ENCODE results near the gene STXBP2. TPM values are rescaled to one million over a fixed set of nuclear protein-coding genes. Genes with fewer than 3 reads are reported as not detected.
A peak's percentile ranks its signal among the peaks of the same experiment; 100 is the strongest.

Gene STXBP2
- total and polyA plus RNA-seq, 9 of the 15 experiments (the other 6 are each of a cell fraction or from before 2014, with no cell fraction given): 2.5 to 163 (median 71.3) TPM

DNA sequence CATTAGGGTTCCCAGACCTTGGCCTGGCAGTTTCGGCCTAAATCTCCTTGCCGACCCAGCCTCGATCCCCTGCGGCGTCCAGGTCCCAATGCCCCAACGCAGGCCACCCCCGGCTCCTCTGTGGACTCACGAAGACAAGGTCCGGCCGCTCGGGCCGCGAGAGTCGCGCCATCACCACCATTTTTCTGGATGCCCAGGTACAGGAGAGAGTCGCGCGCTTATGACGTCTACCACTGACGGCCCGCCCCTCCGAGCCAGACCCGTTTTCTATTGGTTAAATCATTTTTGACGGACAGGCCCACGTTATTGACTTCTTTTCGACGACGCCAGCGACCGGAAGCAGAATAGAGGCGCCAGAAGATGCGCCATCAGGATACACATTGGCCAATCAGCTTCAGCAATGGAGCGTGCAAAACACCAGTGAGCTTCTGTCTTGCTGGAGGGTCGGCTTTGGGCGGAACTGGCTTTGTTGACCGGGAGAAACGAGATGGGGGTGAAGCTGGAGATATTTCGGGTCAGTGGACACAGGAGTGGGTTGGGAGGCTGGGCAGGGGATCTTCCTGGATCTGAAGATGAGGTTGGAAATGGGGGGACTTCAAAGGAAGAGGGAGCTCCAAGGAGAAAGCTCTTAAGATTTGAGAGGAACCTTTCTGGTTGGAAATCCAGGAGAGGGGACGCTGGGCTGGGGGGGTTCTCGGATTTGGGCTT, 7.4 kb upstream of the STXBP2 start, which contains the start of the genes PET100 and XAB2 (continued):
- TF ChIP-seq, protein P1, sequence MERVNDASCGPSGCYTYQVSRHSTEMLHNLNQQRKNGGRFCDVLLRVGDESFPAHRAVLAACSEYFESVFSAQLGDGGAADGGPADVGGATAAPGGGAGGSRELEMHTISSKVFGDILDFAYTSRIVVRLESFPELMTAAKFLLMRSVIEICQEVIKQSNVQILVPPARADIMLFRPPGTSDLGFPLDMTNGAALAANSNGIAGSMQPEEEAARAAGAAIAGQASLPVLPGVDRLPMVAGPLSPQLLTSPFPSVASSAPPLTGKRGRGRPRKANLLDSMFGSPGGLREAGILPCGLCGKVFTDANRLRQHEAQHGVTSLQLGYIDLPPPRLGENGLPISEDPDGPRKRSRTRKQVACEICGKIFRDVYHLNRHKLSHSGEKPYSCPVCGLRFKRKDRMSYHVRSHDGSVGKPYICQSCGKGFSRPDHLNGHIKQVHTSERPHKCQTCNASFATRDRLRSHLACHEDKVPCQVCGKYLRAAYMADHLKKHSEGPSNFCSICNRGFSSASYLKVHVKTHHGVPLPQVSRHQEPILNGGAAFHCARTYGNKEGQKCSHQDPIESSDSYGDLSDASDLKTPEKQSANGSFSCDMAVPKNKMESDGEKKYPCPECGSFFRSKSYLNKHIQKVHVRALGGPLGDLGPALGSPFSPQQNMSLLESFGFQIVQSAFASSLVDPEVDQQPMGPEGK (CRISPR knock-in tag; IDR thresholded peaks at IDR 0.05; ENCODE audit: borderline replicate concordance): no peak
- no peak for TF ChIP-seq DDX20 (tag; IDR thresholded peaks at IDR 0.05; ENCODE audit: low read depth)
- TF ChIP-seq TEAD2 (tag; IDR thresholded peaks at IDR 0.05): no peak
- TF ChIP-seq ATF1 (CRISPR knock-in tag; IDR thresholded peaks at IDR 0.05): peak; percentile 89
- TF ChIP-seq ATF1 (tag; IDR thresholded peaks at IDR 0.05): peak; percentile 100
- no peak for TF ChIP-seq FOXJ3 (CRISPR knock-in tag; IDR thresholded peaks at IDR 0.05)
- peak; percentile 74; the same call in 1 of the 2 replicates for TF ChIP-seq ETV5 (CRISPR knock-in tag; IDR thresholded peaks at IDR 0.05; ENCODE audit: low read depth)
- TF ChIP-seq, protein P2, sequence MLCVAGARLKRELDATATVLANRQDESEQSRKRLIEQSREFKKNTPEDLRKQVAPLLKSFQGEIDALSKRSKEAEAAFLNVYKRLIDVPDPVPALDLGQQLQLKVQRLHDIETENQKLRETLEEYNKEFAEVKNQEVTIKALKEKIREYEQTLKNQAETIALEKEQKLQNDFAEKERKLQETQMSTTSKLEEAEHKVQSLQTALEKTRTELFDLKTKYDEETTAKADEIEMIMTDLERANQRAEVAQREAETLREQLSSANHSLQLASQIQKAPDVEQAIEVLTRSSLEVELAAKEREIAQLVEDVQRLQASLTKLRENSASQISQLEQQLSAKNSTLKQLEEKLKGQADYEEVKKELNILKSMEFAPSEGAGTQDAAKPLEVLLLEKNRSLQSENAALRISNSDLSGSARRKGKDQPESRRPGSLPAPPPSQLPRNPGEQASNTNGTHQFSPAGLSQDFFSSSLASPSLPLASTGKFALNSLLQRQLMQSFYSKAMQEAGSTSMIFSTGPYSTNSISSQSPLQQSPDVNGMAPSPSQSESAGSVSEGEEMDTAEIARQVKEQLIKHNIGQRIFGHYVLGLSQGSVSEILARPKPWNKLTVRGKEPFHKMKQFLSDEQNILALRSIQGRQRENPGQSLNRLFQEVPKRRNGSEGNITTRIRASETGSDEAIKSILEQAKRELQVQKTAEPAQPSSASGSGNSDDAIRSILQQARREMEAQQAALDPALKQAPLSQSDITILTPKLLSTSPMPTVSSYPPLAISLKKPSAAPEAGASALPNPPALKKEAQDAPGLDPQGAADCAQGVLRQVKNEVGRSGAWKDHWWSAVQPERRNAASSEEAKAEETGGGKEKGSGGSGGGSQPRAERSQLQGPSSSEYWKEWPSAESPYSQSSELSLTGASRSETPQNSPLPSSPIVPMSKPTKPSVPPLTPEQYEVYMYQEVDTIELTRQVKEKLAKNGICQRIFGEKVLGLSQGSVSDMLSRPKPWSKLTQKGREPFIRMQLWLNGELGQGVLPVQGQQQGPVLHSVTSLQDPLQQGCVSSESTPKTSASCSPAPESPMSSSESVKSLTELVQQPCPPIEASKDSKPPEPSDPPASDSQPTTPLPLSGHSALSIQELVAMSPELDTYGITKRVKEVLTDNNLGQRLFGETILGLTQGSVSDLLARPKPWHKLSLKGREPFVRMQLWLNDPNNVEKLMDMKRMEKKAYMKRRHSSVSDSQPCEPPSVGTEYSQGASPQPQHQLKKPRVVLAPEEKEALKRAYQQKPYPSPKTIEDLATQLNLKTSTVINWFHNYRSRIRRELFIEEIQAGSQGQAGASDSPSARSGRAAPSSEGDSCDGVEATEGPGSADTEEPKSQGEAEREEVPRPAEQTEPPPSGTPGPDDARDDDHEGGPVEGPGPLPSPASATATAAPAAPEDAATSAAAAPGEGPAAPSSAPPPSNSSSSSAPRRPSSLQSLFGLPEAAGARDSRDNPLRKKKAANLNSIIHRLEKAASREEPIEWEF (CRISPR knock-in tag; IDR thresholded peaks at IDR 0.05): no peak
- TF ChIP-seq, protein P3, sequence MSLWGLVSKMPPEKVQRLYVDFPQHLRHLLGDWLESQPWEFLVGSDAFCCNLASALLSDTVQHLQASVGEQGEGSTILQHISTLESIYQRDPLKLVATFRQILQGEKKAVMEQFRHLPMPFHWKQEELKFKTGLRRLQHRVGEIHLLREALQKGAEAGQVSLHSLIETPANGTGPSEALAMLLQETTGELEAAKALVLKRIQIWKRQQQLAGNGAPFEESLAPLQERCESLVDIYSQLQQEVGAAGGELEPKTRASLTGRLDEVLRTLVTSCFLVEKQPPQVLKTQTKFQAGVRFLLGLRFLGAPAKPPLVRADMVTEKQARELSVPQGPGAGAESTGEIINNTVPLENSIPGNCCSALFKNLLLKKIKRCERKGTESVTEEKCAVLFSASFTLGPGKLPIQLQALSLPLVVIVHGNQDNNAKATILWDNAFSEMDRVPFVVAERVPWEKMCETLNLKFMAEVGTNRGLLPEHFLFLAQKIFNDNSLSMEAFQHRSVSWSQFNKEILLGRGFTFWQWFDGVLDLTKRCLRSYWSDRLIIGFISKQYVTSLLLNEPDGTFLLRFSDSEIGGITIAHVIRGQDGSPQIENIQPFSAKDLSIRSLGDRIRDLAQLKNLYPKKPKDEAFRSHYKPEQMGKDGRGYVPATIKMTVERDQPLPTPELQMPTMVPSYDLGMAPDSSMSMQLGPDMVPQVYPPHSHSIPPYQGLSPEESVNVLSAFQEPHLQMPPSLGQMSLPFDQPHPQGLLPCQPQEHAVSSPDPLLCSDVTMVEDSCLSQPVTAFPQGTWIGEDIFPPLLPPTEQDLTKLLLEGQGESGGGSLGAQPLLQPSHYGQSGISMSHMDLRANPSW (CRISPR knock-in tag; IDR thresholded peaks at IDR 0.05): no peak
- TF ChIP-seq, protein P4, sequence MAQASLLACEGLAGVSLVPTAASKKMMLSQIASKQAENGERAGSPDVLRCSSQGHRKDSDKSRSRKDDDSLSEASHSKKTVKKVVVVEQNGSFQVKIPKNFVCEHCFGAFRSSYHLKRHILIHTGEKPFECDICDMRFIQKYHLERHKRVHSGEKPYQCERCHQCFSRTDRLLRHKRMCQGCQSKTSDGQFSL (CRISPR knock-in tag; IDR thresholded peaks at IDR 0.05): no peak
- TF ChIP-seq, protein P4 (tag; IDR thresholded peaks at IDR 0.05): peak in 1 of 2 experiments; percentile 67; a peak in 1 of 4 replicates
- no peak for TF ChIP-seq MTF1 (CRISPR knock-in tag; IDR thresholded peaks at IDR 0.05; ENCODE audit: borderline replicate concordance)
- TF ChIP-seq ADNP (tag; IDR thresholded peaks at IDR 0.05): no peak
- TF ChIP-seq RBM25 (IDR thresholded peaks at IDR 0.05; ENCODE audit: low read depth, low read length, severe bottlenecking): peak; percentile 93
- no peak for TF ChIP-seq SAP30 (IDR thresholded peaks at IDR 0.05; ENCODE audit: borderline replicate concordance, insufficient read depth, low read depth, low read length, poor library complexity, severe bottlenecking)
- TF ChIP-seq TFAM (CRISPR knock-in tag; conservative IDR thresholded peaks at IDR 0.05): no peak
